SK-N-MC (cell line): ENCODE data around the gene CTNNA2.

Experiments used
- DNase-seq: peaks from one replicate; pipeline ENCODE4 v3.0.0-alpha.2; 2011; ENCODE audit warnings: low read depth, low spot score
- H3K27ac ChIP-seq: fragments of 200-600 bp; sonication (generic); 2 replicates; pipeline ENCODE4 v1.5.1; 2016; ENCODE audit warnings: mixed run types
- H3K36me3 ChIP-seq: fragments of 200-600 bp; sonication (generic); 2 replicates; pipeline ENCODE4 v1.6.1; 2017; ENCODE audit warnings: antibody characterized with exemption, low read length, mixed read lengths; ENCODE audit not compliant: insufficient read depth
- H3K4me3 ChIP-seq: fragments of 200-600 bp; sonication (generic); 2 replicates; pipeline ENCODE4 v1.5.1; 2016
- H3K9ac ChIP-seq: fragments of 200-600 bp; sonication (generic); 2 replicates; pipeline ENCODE4 v1.8.0; 2017; ENCODE audit warnings: mixed run types, mixed read lengths; ENCODE audit not compliant: insufficient read length
- H3K9me3 ChIP-seq: fragments of 200-600 bp; sonication (generic); 2 replicates; pipeline ENCODE4 v1.6.1; 2017; ENCODE audit warnings: low read depth, mild to moderate bottlenecking, antibody characterized with exemption, low read length, moderate library complexity, mixed read lengths
- EZH2 ChIP-seq: fragments of 200-600 bp; sonication (generic); IDR thresholded peaks from one replicate; pipeline ENCODE4 v1.6.1; 2017; ENCODE audit warnings: antibody characterized with exemption
- FOXP2 ChIP-seq: optimal IDR thresholded peaks from 2 replicates; pipeline ENCODE3; 2011; ENCODE audit warnings: mild to moderate bottlenecking, moderate library complexity; ENCODE audit not compliant: insufficient read depth; ENCODE audit errors: extremely low read length, control extremely low read depth
- POLR2AphosphoS5 ChIP-seq: IDR thresholded peaks from 2 replicates; pipeline ENCODE4 v1.6.1; 2012; ENCODE audit warnings: mild to moderate bottlenecking, low read depth, low read length, borderline replicate concordance

Gene CTNNA2

GRCh38 chr2:80506563-80506962 lies 993.7 kb downstream of the CTNNA2 start:
- TF ChIP-seq FOXP2 (no peak), EZH2 (no peak), POLR2AphosphoS5 (no peak)
- Histone ChIP-seq H3K4me3 (no peak overlapping the region), H3K27ac (no peak overlapping the region), H3K9me3 (no peaks in the 10 kb centered on the region), H3K36me3 (no peaks in the 10 kb centered on the region), H3K9ac (no peak overlapping the region)
- no peak for DNase-seq

GRCh38 chr2:80510716-80511115 lies 997.9 kb downstream of the CTNNA2 start:
- Histone ChIP-seq H3K9me3 (no peaks in the 10 kb centered on the region), H3K4me3 (no peak overlapping the region), H3K27ac (no peak overlapping the region), H3K9ac (no peak overlapping the region), H3K36me3 (no peaks in the 10 kb centered on the region)
- TF ChIP-seq POLR2AphosphoS5 (no peak), EZH2 (no peak), FOXP2 (no peak)
- DNase-seq = no peak

GRCh38 chr2:80515964-80516363 lies 1003.1 kb downstream of the CTNNA2 start:
- no peak overlapping the region for H3K4me3 ChIP-seq
- no peak for TF ChIP-seq FOXP2
- TF ChIP-seq POLR2AphosphoS5 = no peak
- TF ChIP-seq EZH2 = no peak
- no peaks in the 10 kb centered on the region for H3K9me3 ChIP-seq
- H3K9ac ChIP-seq = no peak overlapping the region
- H3K27ac ChIP-seq = no peak overlapping the region
- no peak for DNase-seq
- H3K36me3 ChIP-seq = no peaks in the 10 kb centered on the region

DNA sequence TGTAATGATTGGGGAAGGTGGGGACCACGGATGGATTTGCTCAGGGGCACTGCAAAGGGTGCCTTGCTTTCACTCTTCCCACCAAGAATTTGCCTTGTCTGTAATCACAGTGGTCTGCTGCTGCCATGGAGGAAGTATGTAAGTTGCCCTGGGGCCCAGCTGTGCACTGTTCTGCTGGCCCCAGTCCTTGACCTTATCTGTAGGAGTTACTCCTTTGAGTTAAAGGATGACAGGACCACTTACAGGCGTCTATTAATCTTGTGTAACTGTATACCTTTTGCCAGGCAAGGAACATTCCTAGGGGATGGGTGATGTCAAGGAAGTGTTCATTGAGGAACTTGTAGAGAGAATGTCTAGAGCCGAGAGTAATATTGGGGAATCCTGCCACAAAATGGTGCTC lies 1004.5 kb downstream of the CTNNA2 start:
- Histone ChIP-seq H3K27ac (no peak overlapping the region), H3K4me3 (no peak overlapping the region), H3K36me3 (no peaks in the 10 kb centered on the region), H3K9me3 (no peaks in the 10 kb centered on the region), H3K9ac (no peak overlapping the region)
- no peak for DNase-seq
- no peak for TF ChIP-seq EZH2
- TF ChIP-seq POLR2AphosphoS5 = no peak
- no peak for TF ChIP-seq FOXP2

DNA sequence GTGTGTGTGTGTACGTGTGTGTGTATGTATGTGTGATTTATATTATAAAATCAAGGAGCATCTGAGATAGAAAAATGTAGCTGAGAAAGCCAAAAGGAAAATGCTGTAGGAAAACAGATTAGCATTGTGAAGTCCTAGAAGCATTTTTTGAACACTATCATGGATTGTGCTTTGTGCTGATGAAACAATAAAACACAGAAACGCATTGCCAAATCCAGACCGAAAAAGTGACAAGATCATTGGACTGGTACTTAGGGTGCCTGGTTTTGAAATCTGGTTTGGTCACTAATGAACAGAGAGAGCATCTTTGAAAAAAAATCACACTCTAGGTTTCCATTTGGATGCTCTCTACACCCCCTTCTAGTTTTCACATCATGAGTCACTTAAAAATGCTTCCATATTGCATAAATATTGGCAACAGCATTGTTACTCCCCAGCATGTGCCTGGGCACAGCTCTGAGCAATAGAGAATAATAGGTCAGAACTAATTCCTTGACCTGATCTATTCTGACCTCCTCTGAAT lies 1006.3 kb downstream of the CTNNA2 start:
- TF ChIP-seq EZH2 (no peak), POLR2AphosphoS5 (no peak), FOXP2 (no peak)
- H3K9ac ChIP-seq = no peak overlapping the region
- H3K9me3 ChIP-seq = no peaks in the 10 kb centered on the region
- no peak for DNase-seq
- H3K36me3 ChIP-seq = no peaks in the 10 kb centered on the region
- H3K4me3 ChIP-seq = no peak overlapping the region
- no peak overlapping the region for H3K27ac ChIP-seq

DNA sequence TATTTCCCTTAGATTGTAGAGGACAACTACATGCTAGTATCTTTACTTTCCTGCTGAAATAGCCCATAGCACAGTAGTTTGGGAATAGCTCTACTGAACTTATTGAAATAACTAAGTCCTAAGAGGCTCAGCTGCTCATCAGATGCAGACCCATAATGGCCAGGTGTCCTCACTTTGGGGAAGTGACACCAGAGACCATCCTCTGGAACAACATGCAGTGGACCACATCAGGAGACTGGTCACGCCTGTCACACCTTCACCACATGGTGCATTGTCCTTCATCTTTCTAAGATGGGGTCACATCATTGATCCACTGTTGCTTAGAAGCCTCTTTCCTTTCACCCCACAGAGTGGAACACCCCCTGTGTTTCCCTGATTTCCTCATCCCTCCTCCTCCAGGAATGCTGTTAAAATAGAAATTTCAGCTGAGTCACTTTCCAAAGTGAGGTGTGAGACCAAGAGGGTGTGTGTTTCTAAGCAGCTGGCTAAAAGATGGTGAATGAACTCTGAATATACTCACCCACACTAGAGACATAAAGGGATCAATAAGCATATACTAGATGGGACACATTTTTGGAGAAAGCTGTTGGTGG lies 1006.9 kb downstream of the CTNNA2 start:
- no peak for DNase-seq
- H3K27ac ChIP-seq = no peak overlapping the region
- no peaks in the 10 kb centered on the region for H3K9me3 ChIP-seq
- no peaks in the 10 kb centered on the region for H3K36me3 ChIP-seq
- no peak overlapping the region for H3K4me3 ChIP-seq
- no peak overlapping the region for H3K9ac ChIP-seq
- no peak for TF ChIP-seq EZH2
- TF ChIP-seq POLR2AphosphoS5 = no peak
- TF ChIP-seq FOXP2 = no peak

- Histone ChIP-seq H3K9me3 (no peaks in the 10 kb centered on the region), H3K27ac (no peak overlapping the region), H3K36me3 (no peaks in the 10 kb centered on the region), H3K4me3 (no peak overlapping the region), H3K9ac (no peak overlapping the region)
- DNase-seq = no peak
- TF ChIP-seq POLR2AphosphoS5 (no peak), EZH2 (no peak), FOXP2 (no peak)
Observed at GRCh38 chr2:80525152-80525551, 1012.3 kb downstream of the CTNNA2 start.

GRCh38 chr2:80527119-80527518 lies 1014.3 kb downstream of the CTNNA2 start:
- no peaks in the 10 kb centered on the region for H3K36me3 ChIP-seq
- H3K27ac ChIP-seq = no peak overlapping the region
- TF ChIP-seq FOXP2 (no peak), POLR2AphosphoS5 (no peak), EZH2 (no peak)
- H3K4me3 ChIP-seq = no peak overlapping the region
- no peak for DNase-seq
- H3K9ac ChIP-seq = no peak overlapping the region
- H3K9me3 ChIP-seq = no peaks in the 10 kb centered on the region
